H1 (cell line): Measurements from ENCODE around the gene FGGY. TPM values are rescaled to one million over a fixed set of nuclear protein-coding genes. Genes with fewer than 3 reads are reported as not detected.

Experiments used
- CTCF ChIA-PET: fragments of 300-600 bp; sonication (Branson Sonifier 250); formaldehyde crosslinking; loops from one replicate; lab custom pipeline; 2021; ENCODE audit not compliant: partially characterized antibody; lab: Charles Lee
- POLR2A ChIA-PET: fragments of 300-600 bp; sonication (Branson Sonifier 250); formaldehyde crosslinking; loops from one replicate; lab custom pipeline; 2021; ENCODE audit warnings: inconsistent platforms; ENCODE audit not compliant: partially characterized antibody; lab: Charles Lee
- DNase-seq, 2 experiments: peaks; one replicate each; pipeline versions ENCODE4 v3.0.0 to v3.0.0-alpha.2; 2010 to 2022; ENCODE audit warnings: low spot score in 2 of 2, low read depth in 1 of 2, mixed read lengths in 1 of 2
- FAIRE-seq: peaks from 2 replicates; lab custom pipeline; 2011; peaks lifted over from hg19 to GRCh38; lab: Jason Lieb, UNC
- H2AFZ ChIP-seq: 2 replicates; pipeline ENCODE4 v1.8.1; 2012; ENCODE audit warnings: low read length, inconsistent platforms
- H2AK5ac ChIP-seq: 2 replicates; pipeline ENCODE4 v1.6.1; 2013; ENCODE audit warnings: low read depth, low read length
- H2BK120ac ChIP-seq: replicated peaks from 2 replicates; pipeline ENCODE3; 2013; ENCODE audit warnings: low read depth, low read length, inconsistent platforms
- H2BK12ac ChIP-seq: 2 replicates; pipeline ENCODE4 v1.6.1; 2013; ENCODE audit warnings: low read depth, low read length
- H2BK15ac ChIP-seq: 2 replicates; pipeline ENCODE4 v1.6.1; 2013; ENCODE audit warnings: low read length
- H2BK20ac ChIP-seq: 2 replicates; pipeline ENCODE4 v1.6.1; 2013; ENCODE audit warnings: low read length
- H2BK5ac ChIP-seq: 2 replicates; pipeline ENCODE4 v1.6.1; 2013; ENCODE audit warnings: low read depth, low read length
- H3K14ac ChIP-seq: 2 replicates; pipeline ENCODE4 v1.6.1; 2013; ENCODE audit warnings: inconsistent platforms; ENCODE audit not compliant: insufficient read length
- H3K18ac ChIP-seq: 2 replicates; pipeline ENCODE4 v1.6.1; 2013; ENCODE audit warnings: low read length; ENCODE audit errors: extremely low read depth
- H3K23ac ChIP-seq: 2 replicates; pipeline ENCODE4 v1.6.1; 2013; ENCODE audit warnings: inconsistent platforms; ENCODE audit not compliant: insufficient read length
- H3K23me2 ChIP-seq: 2 replicates; pipeline ENCODE4 v1.6.1; 2013; ENCODE audit warnings: low read depth, low read length
- H3K27ac ChIP-seq: 2 replicates; pipeline ENCODE4 v1.6.1; 2011; ENCODE audit warnings: low read depth, low read length, inconsistent platforms
- H3K27me3 ChIP-seq, 4 experiments: replicated peaks in 1 of 4; 1 replicate in 1 of 4; 2 replicates in 3 of 4; pipeline versions ENCODE4 v1.6.1 to v1.8.1; 2011 to 2013; ENCODE audit warnings: low read length in 3 of 4, mild to moderate bottlenecking in 3 of 4, inconsistent platforms in 2 of 4, mixed read lengths in 2 of 4, moderate library complexity in 1 of 4; ENCODE audit not compliant: control insufficient read depth in 3 of 4, insufficient read depth in 3 of 4; ENCODE audit errors: extremely low read depth in 1 of 4
- H3K36me3 ChIP-seq, 4 experiments: 2 replicates each; pipeline versions ENCODE4 v1.6.1 to v1.8.1; 2011 to 2013; ENCODE audit warnings: mild to moderate bottlenecking in 4 of 4, low read length in 3 of 4, moderate library complexity in 2 of 4, control low read depth in 1 of 4, inconsistent platforms in 1 of 4; ENCODE audit not compliant: insufficient read depth in 4 of 4, control insufficient read depth in 2 of 4
- H3K4ac ChIP-seq: replicated peaks from 2 replicates; pipeline ENCODE3; 2013; ENCODE audit warnings: low read length, low read depth, mixed read lengths, inconsistent platforms; ENCODE audit not compliant: insufficient read length
- H3K4me1 ChIP-seq, 4 experiments: replicated peaks in 1 of 4; 1 replicate in 1 of 4; 2 replicates in 3 of 4; pipeline versions ENCODE4 v1.6.1 to v1.8.1; 2011 to 2013; ENCODE audit warnings: low read length in 3 of 4, inconsistent platforms in 2 of 4, mixed read lengths in 1 of 4; ENCODE audit not compliant: insufficient read depth in 4 of 4, control insufficient read depth in 3 of 4
- H3K4me2 ChIP-seq, 2 experiments: 2 replicates each; pipeline versions ENCODE4 v1.6.1 to v1.8.1; 2011 to 2013; ENCODE audit warnings: low read depth in 2 of 2, low read length in 2 of 2, control low read depth in 1 of 2, inconsistent platforms in 1 of 2, mild to moderate bottlenecking in 1 of 2; ENCODE audit not compliant: insufficient read depth in 1 of 2
- H3K4me3 ChIP-seq, 4 experiments: fragments of 200-600, 300-600 bp in 1 of 4; sonication (generic), shearing (Covaris generic), sonication (Bioruptor Twin) in 1 of 4; 2 replicates each; pipeline versions ENCODE4 v1.5.1 to v1.8.1; 2011 to 2016; ENCODE audit warnings: low read length in 4 of 4, low read depth in 3 of 4, control low read depth in 2 of 4, inconsistent platforms in 2 of 4, mild to moderate bottlenecking in 2 of 4, mixed read lengths in 1 of 4, moderate library complexity in 1 of 4; ENCODE audit not compliant: insufficient read depth in 2 of 4; ENCODE audit errors: extremely low read depth in 1 of 4
- H3K56ac ChIP-seq: replicated peaks from 2 replicates; pipeline ENCODE3; 2013; ENCODE audit warnings: low read depth, mild to moderate bottlenecking, mixed read lengths, low read length, inconsistent platforms; ENCODE audit not compliant: insufficient read length
- H3K79me1 ChIP-seq: 2 replicates; pipeline ENCODE4 v1.6.1; 2013; ENCODE audit warnings: low read depth, low read length, control low read depth
- H3K79me2 ChIP-seq, 2 experiments: 2 replicates each; pipeline versions ENCODE4 v1.6.1 to v1.8.1; 2012 to 2013; ENCODE audit warnings: low read length in 2 of 2, mild to moderate bottlenecking in 2 of 2, inconsistent platforms in 1 of 2; ENCODE audit not compliant: insufficient read depth in 2 of 2, control insufficient read depth in 1 of 2
- H3K9ac ChIP-seq, 4 experiments: replicated peaks in 1 of 4; 1 replicate in 1 of 4; 2 replicates in 3 of 4; pipeline versions ENCODE4 v1.6.1 to v1.8.1; 2011 to 2013; ENCODE audit warnings: low read depth in 3 of 4, low read length in 3 of 4, control low read depth in 2 of 4, mild to moderate bottlenecking in 2 of 4, moderate library complexity in 2 of 4, inconsistent platforms in 1 of 4; ENCODE audit errors: extremely low read depth in 1 of 4
- H3K9me3 ChIP-seq, 2 experiments: 2 replicates each; pipeline versions ENCODE4 v1.6.1 to v1.8.1; 2012 to 2013; ENCODE audit warnings: mild to moderate bottlenecking in 2 of 2, moderate library complexity in 2 of 2, control low read depth in 1 of 2, inconsistent platforms in 1 of 2, low read depth in 1 of 2, low read length in 1 of 2, mixed read lengths in 1 of 2; ENCODE audit not compliant: insufficient read depth in 2 of 2
- H4K20me1 ChIP-seq, 2 experiments: replicated peaks in 1 of 2; 2 replicates each; pipeline versions ENCODE3 to v1.8.1; 2011 to 2013; ENCODE audit warnings: inconsistent platforms in 2 of 2, low read length in 2 of 2, mild to moderate bottlenecking in 1 of 2; ENCODE audit not compliant: insufficient read depth in 2 of 2, control insufficient read depth in 1 of 2
- H4K5ac ChIP-seq: 2 replicates; pipeline ENCODE4 v1.6.1; 2013; ENCODE audit warnings: low read length, low read depth, mixed read lengths, inconsistent platforms; ENCODE audit not compliant: insufficient read length
- H4K8ac ChIP-seq: 2 replicates; pipeline ENCODE4 v1.8.0; 2013; ENCODE audit warnings: mild to moderate bottlenecking, moderate library complexity, low read length, inconsistent platforms; ENCODE audit not compliant: insufficient read depth; ENCODE audit errors: extremely low read depth
- H4K91ac ChIP-seq: replicated peaks from 2 replicates; pipeline ENCODE3; 2013; ENCODE audit warnings: low read length, mixed read lengths, inconsistent platforms; ENCODE audit not compliant: insufficient read length
- MAX ChIP-seq: IDR thresholded peaks from 2 replicates; pipeline ENCODE4 v1.6.1; 2012; ENCODE audit warnings: inconsistent platforms
- whole genome bisulfite sequencing, 2 experiments: shearing (Covaris generic) in 1 of 2; methylation state at CpG; one replicate each; pipeline versions ENCODE4 v1.1.6 to v1.1.7; 2013 to 2015; ENCODE audit warnings: low lambda C conversion rate in 2 of 2, mixed read lengths in 2 of 2, inconsistent platforms in 1 of 2, low coverage in 1 of 2, missing lambda C conversion rate in 1 of 2; ENCODE audit not compliant: insufficient replicate concordance in 2 of 2, insufficient coverage in 1 of 2, insufficient read length in 1 of 2; ENCODE audit errors: extremely low coverage in 1 of 2, missing lambda C conversion rate in 1 of 2; 5-methylcytosine and 5-hydroxymethylcytosine counted together
- polyA plus RNA-seq, 7 experiments: library from polyadenylated mRNA; depleted of rRNA in 3 of 7; stranded (reverse) in 5 of 7; unstranded in 2 of 7; fragments of >200 nt in 5 of 7; fragments of 200-250 nt in 2 of 7; gene quantifications; 1 replicate in 5 of 7; 2 replicates in 1 of 7; 4 replicates in 1 of 7; pipeline versions ENCODE4 v1.2.1 to v1.2.3, GENCODE V29; 2011 to 2013; ENCODE audit warnings: missing spikeins in 2 of 7, mixed read lengths in 2 of 7
- total RNA-seq: library from RNA; stranded (reverse); fragmentation: NEBNext Ultra II Directional; extraction: Animal tissue kit (Norgen Biotek cat#: 25700); gene quantifications from 2 replicates; pipeline ENCODE4 v1.2.1, GENCODE V29; 2021

FGGY gene
- total and polyA plus RNA-seq, 2 of the 8 experiments (the other 6 are each of a cell fraction or from before 2014, with no cell fraction given), result 10.3 to 12.5 TPM

GRCh38 chr1:59748123-59748522, 451.2 kb downstream of the FGGY start:
- Histone ChIP-seq H2AK5ac (no peak overlapping the region), H2BK12ac (no peak overlapping the region), H3K79me1 (no peaks in the 10 kb centered on the region), H3K4me3 (no peak overlapping the region), H4K5ac (no peak overlapping the region), H2BK5ac (no peak overlapping the region), H3K23ac (no peak overlapping the region), H3K27me3 (peaks cover 0 to 3% (median 0%) of the 10 kb centered on the region in 4 experiments; a peak in 1 of 7 replicates), H3K4ac (no peak overlapping the region), H3K36me3 (no peaks in the 10 kb centered on the region), H3K14ac (no peak overlapping the region), H2BK15ac (no peak overlapping the region), H3K23me2 (no peaks in the 10 kb centered on the region; the same call in 1 of the 2 replicates), H4K8ac (no peak overlapping the region), H3K4me1 (peaks cover 0 to 3% (median 1%) of the 10 kb centered on the region in 4 experiments; a peak in 1 of 7 replicates), H3K56ac (no peak overlapping the region), H4K20me1 (no peaks in the 10 kb centered on the region), H3K9ac (no peak overlapping the region), H4K91ac (no peak overlapping the region), H3K27ac (no peak overlapping the region), H3K9me3 (no peaks in the 10 kb centered on the region), H3K4me2 (no peak overlapping the region), H3K79me2 (no peaks in the 10 kb centered on the region), H2BK20ac (no peak overlapping the region), H2BK120ac (no peak overlapping the region), H2AFZ (no peak overlapping the region), H3K18ac (no peak overlapping the region)
- WGBS, 2 experiments, result 85% methylated on average over 1 of the region's 1 CpG; no CpG with 5 or more reads in 1 of the 2 experiments
- TF ChIP-seq MAX, result no peak
- ChIA-PET CTCF (interaction anchor here (1.0 kb wide), 1 partner anchor 10 kb away, joined by 4 read pairs; no protein-coding TSS in a partner anchor), POLR2A (interaction anchor here (1.2 kb wide), 1 partner anchor 15 kb away, joined by 3 read pairs; no protein-coding TSS in a partner anchor)
- no peak for DNase-seq
- no peak for FAIRE-seq
